PC-9 (cell line): ENCODE data around the gene RSPH4A. TPM values are rescaled to one million over a fixed set of nuclear protein-coding genes. Genes with fewer than 3 reads are reported as not detected.

Source experiments
- BruUV-seq: library from RNA; stranded (reverse); fragments of 400-500 nt; replicated peaks from 2 replicates; lab custom pipeline; 2021; lab: Mats Ljungman, UMichigan
- CTCF ChIA-PET: fragments of 300-600 bp; sonication (Branson Sonifier 250); formaldehyde crosslinking; loops from one replicate; lab custom pipeline; 2022; ENCODE audit warnings: antibody characterized with exemption; lab: Charles Lee
- POLR2A ChIA-PET: fragments of 300-600 bp; sonication (Branson Sonifier 250); formaldehyde crosslinking; loops from one replicate; lab custom pipeline; 2022; ENCODE audit warnings: antibody characterized with exemption; ENCODE audit not compliant: unreplicated experiment; lab: Charles Lee
- DNase-seq, 2 experiments: peaks; one replicate each; pipeline versions ENCODE4 v3.0.0 to v3.0.0-alpha.2; 2015 to 2022; ENCODE audit warnings: mixed read lengths in 1 of 2
- H2AFZ ChIP-seq: fragments of 200-600 bp; sonication (generic); 2 replicates; pipeline ENCODE4 v1.8.1; 2017; ENCODE audit warnings: antibody characterized with exemption
- H3F3A ChIP-seq: fragments of 200-600 bp; sonication (generic); 2 replicates; pipeline ENCODE4 v1.8.1; 2017; ENCODE audit warnings: antibody characterized with exemption, mild to moderate bottlenecking, low read depth; ENCODE audit not compliant: insufficient read depth
- H3K27ac ChIP-seq: fragments of 200-600 bp; sonication (generic); 2 replicates; pipeline ENCODE4 v1.6.1; 2016; ENCODE audit warnings: mixed run types
- H3K27me3 ChIP-seq: fragments of 200-600 bp; sonication (generic); 2 replicates; pipeline ENCODE4 v1.6.1; 2016; ENCODE audit warnings: low read depth, mixed run types; ENCODE audit not compliant: insufficient read depth
- H3K36me3 ChIP-seq: fragments of 200-600 bp; sonication (generic); 2 replicates; pipeline ENCODE4 v1.6.1; 2016; ENCODE audit warnings: low read depth, mixed run types
- H3K4me1 ChIP-seq: fragments of 200-600 bp; sonication (generic); replicated peaks from 2 replicates; pipeline ENCODE4 v1.6.1; 2016; ENCODE audit warnings: mixed run types; ENCODE audit not compliant: insufficient read depth
- H3K4me2 ChIP-seq: fragments of 200-600 bp; sonication (generic); 2 replicates; pipeline ENCODE4 v1.6.1; 2017; ENCODE audit warnings: mixed run types
- H3K4me3 ChIP-seq: fragments of 200-600 bp; sonication (generic); 2 replicates; pipeline ENCODE4 v1.6.1; 2016; ENCODE audit warnings: mixed run types
- H3K79me2 ChIP-seq: fragments of 200-600 bp; sonication (generic); 2 replicates; pipeline ENCODE4 v1.6.1; 2017; ENCODE audit warnings: low read depth, mixed run types
- H3K9me2 ChIP-seq: fragments of 200-600 bp; sonication (generic); 2 replicates; pipeline ENCODE4 v1.8.1; 2017; ENCODE audit warnings: mild to moderate bottlenecking; ENCODE audit not compliant: insufficient read depth
- H3K9me3 ChIP-seq: fragments of 200-600 bp; sonication (generic); 2 replicates; pipeline ENCODE4 v1.8.1; 2016; ENCODE audit warnings: low read depth; ENCODE audit not compliant: insufficient read depth
- H4K20me1 ChIP-seq: fragments of 200-600 bp; sonication (generic); 2 replicates; pipeline ENCODE4 v1.8.1; 2017; ENCODE audit not compliant: insufficient read depth
- CTCF ChIP-seq: fragments of 200-600 bp; sonication (generic); conservative IDR thresholded peaks from 2 replicates; pipeline ENCODE4 v1.6.1; 2017; ENCODE audit warnings: mixed run types, antibody characterized with exemption, mild to moderate bottlenecking, moderate library complexity
- EZH2 ChIP-seq: fragments of 200-600 bp; sonication (generic); IDR thresholded peaks from 2 replicates; pipeline ENCODE4 v1.8.0; 2017; ENCODE audit warnings: antibody characterized with exemption, low read depth
- intact Hi-C: fragments of 100-400 bp; cut with micrococcal nuclease; formaldehyde crosslinking; loops from one replicate; pipeline ENCODE4 v1.10.0; 2022; ENCODE audit not compliant: unreplicated experiment
- total RNA-seq: library from RNA; stranded (reverse); gene quantifications from 2 replicates; pipeline ENCODE4 v1.2.3, GENCODE V29; 2021

The RSPH4A gene
- total RNA-seq, 1 experiment from 2014 or later, result 0.24 TPM

- Histone ChIP-seq H3F3A (peaks cover 3% of the 10 kb centered on the region; the same call in 1 of the 2 replicates), H3K79me2 (no peaks in the 10 kb centered on the region), H4K20me1 (no peaks in the 10 kb centered on the region), H3K36me3 (peaks cover 10% of the 10 kb centered on the region; the same call in 1 of the 2 replicates), H3K4me1 (no peaks in the 10 kb centered on the region), H3K4me3 (no peak overlapping the region), H3K9me2 (no peaks in the 10 kb centered on the region), H3K9me3 (no peaks in the 10 kb centered on the region), H3K27me3 (no peaks in the 10 kb centered on the region), H3K27ac (no peak overlapping the region), H2AFZ (no peak overlapping the region), H3K4me2 (no peak overlapping the region)
- intact Hi-C loops, result no loop called here
- ChIA-PET CTCF (no interaction called here), POLR2A (no interaction called here)
- TF ChIP-seq EZH2 (no peak), CTCF (no peak)
- DNase-seq, result no peak
- no TSS peak for BruUV-seq
These were observed 15.2 kb downstream of the RSPH4A start for GRCh38 chr6:116631379-116631990.

GRCh38 chr6:116633685-116634084 is 17.4 kb downstream of the RSPH4A start:
- peaks cover 3% of the 10 kb centered on the region; the same call in 1 of the 2 replicates for H4K20me1 ChIP-seq
- ChIA-PET POLR2A (no interaction called here), CTCF (interaction anchor here (0.6 kb wide), 1 partner anchor 56 kb away, joined by 3 read pairs; no protein-coding TSS in a partner anchor)
- H3K4me1 ChIP-seq, result no peaks in the 10 kb centered on the region
- no peaks in the 10 kb centered on the region for H3K27me3 ChIP-seq
- peaks cover 13% of the 10 kb centered on the region; the same call in 1 of the 2 replicates for H3K36me3 ChIP-seq
- H3K4me3 ChIP-seq, result no peak overlapping the region
- no peaks in the 10 kb centered on the region for H3K9me2 ChIP-seq
- intact Hi-C loops, result no loop called here
- H3F3A ChIP-seq, result peaks cover 3% of the 10 kb centered on the region; the same call in 1 of the 2 replicates
- no peak overlapping the region for H3K4me2 ChIP-seq
- no TSS peak for BruUV-seq
- no peaks in the 10 kb centered on the region for H3K79me2 ChIP-seq
- TF ChIP-seq CTCF (peak; percentile 41; the same call in 1 of the 2 replicates), EZH2 (no peak)
- H2AFZ ChIP-seq, result no peak overlapping the region
- DNase-seq, result no peak
- no peak overlapping the region for H3K27ac ChIP-seq
- no peaks in the 10 kb centered on the region for H3K9me3 ChIP-seq

- TF ChIP-seq CTCF, result no peak
- TF ChIP-seq EZH2, result no peak
- POLR2A ChIA-PET, result no interaction called here
- H3K27ac ChIP-seq, result no peak overlapping the region
These were observed 31.9 kb downstream of the RSPH4A start for GRCh38 chr6:116648156-116648555.

More at GRCh38 chr6:116648156-116648555, 31.9 kb downstream of the RSPH4A start:
- Histone ChIP-seq H3K4me2 (no peak overlapping the region), H3K9me3 (no peaks in the 10 kb centered on the region), H3K36me3 (peaks cover 21% of the 10 kb centered on the region), H3K79me2 (no peaks in the 10 kb centered on the region), H3F3A (peaks cover 10% of the 10 kb centered on the region; the same call in 1 of the 2 replicates), H3K4me3 (no peak overlapping the region), H3K27me3 (no peaks in the 10 kb centered on the region), H2AFZ (no peak overlapping the region), H3K4me1 (no peaks in the 10 kb centered on the region), H4K20me1 (peaks cover 7% of the 10 kb centered on the region), H3K9me2 (no peaks in the 10 kb centered on the region)
- DNase-seq, result no peak
- intact Hi-C loops, result loop anchor here (5.0 to 10.0 kb wide), 2 partner anchors 431 to 533 kb away; no protein-coding TSS in a partner anchor
- BruUV-seq, result no TSS peak
- CTCF ChIA-PET, result interaction anchor here (0.7 kb wide), 1 partner anchor 10 kb away, joined by 3 read pairs; no protein-coding TSS in a partner anchor
